ENCODE data around the gene SRCAP.

The SRCAP gene

DNA sequence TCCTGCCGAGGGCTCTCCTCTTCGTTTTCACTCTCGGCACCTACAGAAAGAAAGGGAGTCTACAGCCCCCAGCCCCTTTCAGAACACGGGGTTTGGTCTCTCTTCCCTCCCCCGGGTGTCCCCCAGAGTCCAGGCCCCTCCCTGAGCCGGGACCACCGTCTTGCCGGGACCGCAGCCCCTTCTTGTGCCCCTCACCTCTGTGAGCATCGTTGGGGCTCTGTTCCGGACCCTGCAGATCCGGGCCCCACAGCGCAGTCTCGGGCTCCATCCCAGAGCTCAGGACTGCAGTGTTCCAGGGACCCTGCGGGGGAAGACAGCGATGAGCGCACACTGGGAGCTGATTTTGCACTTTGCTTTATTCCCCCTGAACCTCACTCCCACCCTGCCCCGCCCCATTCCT, 85.2 kb downstream of the SRCAP start:
- H3K9ac ChIP-seq (ENCODE audit: low read length) = no peak overlapping the region
- H3F3A ChIP-seq (ENCODE audit: insufficient read depth, low read length) = no peaks in the 10 kb centered on the region
- H3K4me3 ChIP-seq (ENCODE audit: low read length) = no peak overlapping the region
- no peaks in the 10 kb centered on the region for H3K79me2 ChIP-seq (ENCODE audit: low read length)
- no peak overlapping the region for H3K27ac ChIP-seq (ENCODE audit: low read length)
- no peaks in the 10 kb centered on the region for H3K9me3 ChIP-seq (replicated peaks; ENCODE audit: insufficient read depth, low read length)
- no peak for DNase-seq
- no peaks in the 10 kb centered on the region for H3K9me2 ChIP-seq (replicated peaks; ENCODE audit: insufficient read depth, low read length)
- no peak overlapping the region for H2AFZ ChIP-seq (ENCODE audit: low read length)
- H3K27me3 ChIP-seq (replicated peaks; ENCODE audit: insufficient read depth, low read length) = no peaks in the 10 kb centered on the region
- H3K4me1 ChIP-seq (ENCODE audit: low read length) = no peaks in the 10 kb centered on the region
- H4K20me1 ChIP-seq (ENCODE audit: insufficient read depth, low read length) = no peaks in the 10 kb centered on the region
- no peak for TF ChIP-seq EZH2 (optimal IDR thresholded peaks at IDR 0.05; ENCODE audit: low read depth, low read length)
- no peak for TF ChIP-seq EZH2phosphoT487 (IDR thresholded peaks at IDR 0.05; ENCODE audit: low read length)
- no peak for TF ChIP-seq CTCF (IDR thresholded peaks at IDR 0.05; ENCODE audit: low read length)
- H3K36me3 ChIP-seq (replicated peaks; ENCODE audit: insufficient read depth, low read length) = no peaks in the 10 kb centered on the region
- H3K4me2 ChIP-seq (ENCODE audit: low read depth, low read length) = no peak overlapping the region

DNA sequence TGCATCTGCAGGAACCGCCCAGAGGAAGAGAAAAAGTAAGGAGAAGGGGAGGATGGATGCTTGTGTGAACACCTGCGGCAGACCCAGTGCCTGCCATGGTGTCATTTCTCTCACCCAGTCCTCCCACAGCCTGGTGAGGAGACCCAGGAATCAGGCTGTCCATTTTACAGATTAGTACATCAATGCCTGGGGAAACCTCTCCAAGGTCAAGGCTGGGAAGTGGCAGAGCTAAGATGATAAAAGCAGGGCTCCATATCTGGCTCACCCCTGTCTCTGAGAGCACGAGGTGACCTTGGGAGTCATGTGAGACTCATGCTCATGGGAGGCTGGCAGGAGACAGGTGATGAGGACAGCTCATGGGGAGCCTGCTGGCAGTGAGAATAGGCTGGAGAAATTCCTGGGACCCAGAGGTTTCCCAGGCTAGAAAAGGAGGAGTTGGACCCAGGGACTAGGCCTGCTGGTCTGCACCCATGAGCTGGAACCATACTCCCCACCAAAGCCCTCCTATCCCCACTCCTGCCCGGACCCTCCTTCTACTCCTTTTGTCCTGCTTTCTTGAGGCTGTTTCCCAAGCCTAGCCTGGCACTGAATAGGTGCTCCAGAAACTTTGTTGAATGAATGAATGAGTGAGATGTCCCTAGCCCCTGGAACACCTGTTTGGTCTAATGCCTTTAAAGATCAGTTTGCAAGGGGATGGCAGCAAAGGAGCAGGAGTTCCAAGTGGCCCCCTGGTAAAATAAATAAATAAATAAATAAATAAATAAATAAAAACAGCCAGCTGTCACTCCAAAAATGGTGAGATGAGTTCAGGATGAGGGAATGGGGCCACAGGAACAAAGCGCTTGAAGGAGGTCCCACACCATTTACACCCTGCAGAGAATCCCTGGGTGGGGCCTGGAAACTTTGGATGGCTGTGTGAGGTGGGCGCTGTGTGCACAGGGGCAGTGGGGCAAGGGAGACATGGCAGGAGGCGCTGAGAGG, 86.4 kb downstream of the SRCAP start:
- no peak for TF ChIP-seq EZH2 (optimal IDR thresholded peaks at IDR 0.05; ENCODE audit: low read depth, low read length)
- TF ChIP-seq CTCF (IDR thresholded peaks at IDR 0.05; ENCODE audit: low read length) = no peak
- TF ChIP-seq EZH2phosphoT487 (IDR thresholded peaks at IDR 0.05; ENCODE audit: low read length) = no peak
- Histone ChIP-seq H3K27me3 (replicated peaks; ENCODE audit: insufficient read depth, low read length) (no peaks in the 10 kb centered on the region), H3F3A (ENCODE audit: insufficient read depth, low read length) (no peaks in the 10 kb centered on the region), H3K27ac (ENCODE audit: low read length) (no peak overlapping the region), H3K9ac (ENCODE audit: low read length) (no peak overlapping the region), H3K9me3 (replicated peaks; ENCODE audit: insufficient read depth, low read length) (no peaks in the 10 kb centered on the region), H3K4me3 (ENCODE audit: low read length) (no peak overlapping the region), H3K79me2 (ENCODE audit: low read length) (no peaks in the 10 kb centered on the region), H3K4me1 (ENCODE audit: low read length) (no peaks in the 10 kb centered on the region), H3K4me2 (ENCODE audit: low read depth, low read length) (no peak overlapping the region), H4K20me1 (ENCODE audit: insufficient read depth, low read length) (no peaks in the 10 kb centered on the region), H3K36me3 (replicated peaks; ENCODE audit: insufficient read depth, low read length) (no peaks in the 10 kb centered on the region), H2AFZ (ENCODE audit: low read length) (no peak overlapping the region), H3K9me2 (replicated peaks; ENCODE audit: insufficient read depth, low read length) (no peaks in the 10 kb centered on the region)
- DNase-seq = no peak

DNA sequence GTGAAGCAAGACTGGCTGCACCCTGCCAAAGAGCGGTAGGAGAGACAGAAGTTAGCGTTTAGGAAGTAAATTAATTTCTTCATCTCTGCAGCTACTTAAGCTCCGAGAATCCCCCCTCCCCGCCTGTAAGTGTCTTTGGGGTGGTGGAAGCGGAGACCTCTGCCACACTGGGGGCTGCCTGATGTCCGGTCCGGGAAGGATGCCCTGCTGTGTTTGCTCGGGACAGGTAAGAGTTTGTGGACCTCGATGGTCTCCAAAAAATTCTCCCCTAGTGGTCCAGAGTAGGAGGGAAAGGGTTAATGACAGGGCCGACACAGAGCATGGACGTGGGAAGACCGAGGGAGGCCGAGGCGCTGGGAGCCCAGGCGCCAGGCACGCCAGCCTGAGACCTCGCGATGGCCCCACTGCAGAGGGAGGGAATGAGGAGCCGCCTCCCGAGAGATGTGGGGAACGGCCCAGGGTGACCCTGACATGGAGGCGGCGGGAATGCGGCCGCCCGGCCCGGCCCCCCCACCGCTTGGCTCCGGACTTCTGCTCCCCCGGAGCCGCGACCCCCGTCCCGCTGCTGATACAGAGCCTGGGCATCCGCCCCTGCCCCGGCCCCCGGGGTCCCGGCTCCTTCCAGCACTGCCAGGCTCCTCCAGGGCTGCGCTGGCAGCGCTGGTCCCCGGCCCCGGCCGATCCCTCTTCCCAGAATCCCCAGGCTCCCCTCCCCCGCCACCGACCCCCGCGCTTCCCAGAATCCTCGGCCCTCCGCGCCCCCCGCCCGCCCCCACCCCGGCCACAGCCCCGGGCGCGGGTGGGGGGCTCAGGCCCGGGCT, 87.4 kb downstream of the SRCAP start:
- Histone ChIP-seq H3K4me2 (ENCODE audit: low read depth, low read length) (peak overlapping the region; percentile 86), H3K9me3 (replicated peaks; ENCODE audit: insufficient read depth, low read length) (no peaks in the 10 kb centered on the region), H2AFZ (ENCODE audit: low read length) (peak overlapping the region; percentile 45), H3K4me1 (ENCODE audit: low read length) (no peaks in the 10 kb centered on the region), H3F3A (ENCODE audit: insufficient read depth, low read length) (no peaks in the 10 kb centered on the region), H3K27ac (ENCODE audit: low read length) (no peak overlapping the region), H4K20me1 (ENCODE audit: insufficient read depth, low read length) (no peaks in the 10 kb centered on the region), H3K4me3 (ENCODE audit: low read length) (peak overlapping the region; percentile 86), H3K9ac (ENCODE audit: low read length) (peak overlapping the region; percentile 60; the same call in 1 of the 2 replicates), H3K27me3 (replicated peaks; ENCODE audit: insufficient read depth, low read length) (no peaks in the 10 kb centered on the region), H3K9me2 (replicated peaks; ENCODE audit: insufficient read depth, low read length) (no peaks in the 10 kb centered on the region), H3K36me3 (replicated peaks; ENCODE audit: insufficient read depth, low read length) (no peaks in the 10 kb centered on the region), H3K79me2 (ENCODE audit: low read length) (no peaks in the 10 kb centered on the region)
- no peak for TF ChIP-seq CTCF (IDR thresholded peaks at IDR 0.05; ENCODE audit: low read length)
- TF ChIP-seq EZH2 (optimal IDR thresholded peaks at IDR 0.05; ENCODE audit: low read depth, low read length) = no peak
- TF ChIP-seq EZH2phosphoT487 (IDR thresholded peaks at IDR 0.05; ENCODE audit: low read length) = no peak
- no peak for DNase-seq

All from MM.1S (cell line).